ENCODE data around the gene NUDT15.
"Not testable (repeated sequence)": the region's sequence is repeated elsewhere in the genome, so short reads cannot be mapped to it uniquely, and the experiment has no call there.

NUDT15 gene

GRCh38 chr13:48000559-48001113 lies 36.9 kb upstream of the NUDT15 start:
- TF ChIP-seq, protein P1, sequence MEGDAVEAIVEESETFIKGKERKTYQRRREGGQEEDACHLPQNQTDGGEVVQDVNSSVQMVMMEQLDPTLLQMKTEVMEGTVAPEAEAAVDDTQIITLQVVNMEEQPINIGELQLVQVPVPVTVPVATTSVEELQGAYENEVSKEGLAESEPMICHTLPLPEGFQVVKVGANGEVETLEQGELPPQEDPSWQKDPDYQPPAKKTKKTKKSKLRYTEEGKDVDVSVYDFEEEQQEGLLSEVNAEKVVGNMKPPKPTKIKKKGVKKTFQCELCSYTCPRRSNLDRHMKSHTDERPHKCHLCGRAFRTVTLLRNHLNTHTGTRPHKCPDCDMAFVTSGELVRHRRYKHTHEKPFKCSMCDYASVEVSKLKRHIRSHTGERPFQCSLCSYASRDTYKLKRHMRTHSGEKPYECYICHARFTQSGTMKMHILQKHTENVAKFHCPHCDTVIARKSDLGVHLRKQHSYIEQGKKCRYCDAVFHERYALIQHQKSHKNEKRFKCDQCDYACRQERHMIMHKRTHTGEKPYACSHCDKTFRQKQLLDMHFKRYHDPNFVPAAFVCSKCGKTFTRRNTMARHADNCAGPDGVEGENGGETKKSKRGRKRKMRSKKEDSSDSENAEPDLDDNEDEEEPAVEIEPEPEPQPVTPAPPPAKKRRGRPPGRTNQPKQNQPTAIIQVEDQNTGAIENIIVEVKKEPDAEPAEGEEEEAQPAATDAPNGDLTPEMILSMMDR (IDR thresholded peaks at IDR 0.05; ENCODE audit: borderline replicate concordance, insufficient read depth, low read depth, low read length), result no peak

GRCh38 chr13:48001114-48001881 lies 36.2 kb upstream of the NUDT15 start, which contains the start of gene SUCLA2:
TSS of gene SUCLA2 (minus strand) at chr13:48001273. CDS start at chr13:48001269, 4 bp downstream.
- TF ChIP-seq, protein P1 (IDR thresholded peaks at IDR 0.05; ENCODE audit: borderline replicate concordance, insufficient read depth, low read depth, low read length), result no peak
- peak within 1 kb of the TSS; percentile 83 for H3K4me3 ChIP-seq (ENCODE audit: low read depth, low read length)

More at GRCh38 chr13:48000559-48001113, 36.9 kb upstream of the NUDT15 start:
- peak overlapping the region; percentile 83 for H3K4me3 ChIP-seq (ENCODE audit: low read depth, low read length)

- H3K4me3 ChIP-seq (ENCODE audit: low read depth, low read length), result not testable (repeated sequence)
These were observed 35.5 kb upstream of the NUDT15 start for GRCh38 chr13:48001999-48002398.

GRCh38 chr13:48004201-48004600 lies 33.3 kb upstream of the NUDT15 start:
- no peak overlapping the region for H3K4me3 ChIP-seq (ENCODE audit: low read depth, low read length)
- TF ChIP-seq, protein P1 (IDR thresholded peaks at IDR 0.05; ENCODE audit: borderline replicate concordance, insufficient read depth, low read depth, low read length), result no peak

DNA sequence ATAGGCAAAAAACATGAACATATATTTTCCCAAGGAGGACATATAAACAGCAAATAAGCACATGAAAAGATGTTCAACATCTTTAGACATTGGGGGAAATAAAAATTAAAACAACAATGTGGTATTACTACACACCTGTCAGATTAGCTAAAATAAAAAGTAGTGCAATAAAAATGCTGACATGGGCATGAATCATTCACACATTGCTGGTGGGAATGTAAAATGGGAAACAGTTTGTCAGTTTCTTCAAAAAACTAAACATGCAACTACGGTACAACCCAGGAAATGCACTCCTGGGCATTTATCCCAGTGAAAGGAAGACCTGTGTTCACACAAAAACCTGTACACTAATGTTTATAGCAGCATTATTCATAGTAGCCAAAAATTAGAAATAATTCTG lies 31.1 kb upstream of the NUDT15 start:
- TF ChIP-seq, protein P1 (IDR thresholded peaks at IDR 0.05; ENCODE audit: borderline replicate concordance, insufficient read depth, low read depth, low read length), result no peak

DNA sequence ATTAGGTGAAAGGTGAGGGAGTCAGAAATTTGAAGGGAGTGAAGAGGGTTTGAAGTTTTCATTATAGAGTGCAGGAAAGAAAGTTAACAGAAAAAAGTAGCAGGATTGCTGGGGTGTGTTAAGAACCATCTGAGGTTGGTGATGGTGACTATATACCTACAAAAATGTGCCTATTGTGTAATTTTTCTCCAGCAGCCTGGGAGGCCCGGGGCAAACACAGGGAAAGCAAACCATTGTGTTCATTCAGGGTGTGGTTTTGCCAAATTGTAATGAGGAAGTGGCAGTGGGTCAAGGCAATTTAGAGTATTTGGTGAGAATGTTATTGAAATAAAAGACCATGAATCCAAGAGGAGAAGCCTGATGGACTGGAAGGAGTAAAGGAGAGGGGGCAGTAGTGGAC lies 28.2 kb upstream of the NUDT15 start:
- TF ChIP-seq, protein P1 (IDR thresholded peaks at IDR 0.05; ENCODE audit: borderline replicate concordance, insufficient read depth, low read depth, low read length), result no peak
- no peak overlapping the region for H3K4me3 ChIP-seq (ENCODE audit: low read depth, low read length)

More for the DNA sequence above, 31.1 kb upstream of the NUDT15 start:
- H3K4me3 ChIP-seq (ENCODE audit: low read depth, low read length), result no peak overlapping the region

DNA sequence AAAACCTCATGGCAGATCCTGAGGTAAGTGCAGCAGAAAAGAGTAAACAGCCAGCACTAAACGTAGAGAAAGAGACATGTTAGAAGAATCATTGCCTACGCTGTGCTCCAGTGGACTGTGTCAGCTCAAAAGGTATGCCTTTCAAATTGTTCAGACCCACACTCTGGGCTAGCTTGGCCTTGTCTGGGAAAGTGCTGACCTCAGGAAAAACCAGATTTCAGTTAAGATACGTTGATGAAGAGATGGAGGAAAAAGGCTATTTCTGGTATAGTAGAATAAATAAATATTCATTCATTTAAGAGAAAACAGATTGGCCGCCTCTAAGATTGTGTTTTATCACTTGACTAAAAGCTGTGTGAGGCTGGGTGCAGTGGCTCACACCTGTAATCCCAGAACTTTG lies 26.8 kb upstream of the NUDT15 start:
- TF ChIP-seq, protein P1 (IDR thresholded peaks at IDR 0.05; ENCODE audit: borderline replicate concordance, insufficient read depth, low read depth, low read length), result no peak

More for the DNA sequence above, 26.8 kb upstream of the NUDT15 start:
- H3K4me3 ChIP-seq (ENCODE audit: low read depth, low read length), result no peak overlapping the region

All from GM12875 (cell line).